Measurements from ENCODE around the gene ABHD12B.
"Not testable (repeated sequence)": the region's sequence is repeated elsewhere in the genome, so short reads cannot be mapped to it uniquely, and the experiment has no call there.

ABHD12B gene

GRCh38 chr14:50937325-50937724 is 65.5 kb downstream of the ABHD12B start:
- no peak for DNase-seq

DNA sequence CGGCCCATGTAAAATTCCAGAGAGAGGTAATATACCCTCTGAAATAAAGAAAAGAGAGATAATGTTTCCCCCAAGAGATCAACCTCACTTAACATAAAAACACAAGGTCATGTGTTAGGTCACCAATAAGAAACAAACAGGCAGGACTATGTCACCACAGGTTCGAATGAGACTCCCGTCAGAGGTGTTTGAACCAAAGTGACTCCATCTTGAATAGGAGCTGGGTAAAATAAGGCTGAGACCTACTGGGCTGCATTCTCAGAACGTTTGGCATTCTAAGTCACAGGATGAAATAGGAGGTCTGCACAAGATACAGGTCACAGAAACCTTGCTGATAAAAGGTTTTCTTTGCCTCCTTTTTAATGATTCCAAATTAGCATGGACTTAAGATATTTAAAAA is 65.9 kb downstream of the ABHD12B start:
- no peak for DNase-seq

DNA sequence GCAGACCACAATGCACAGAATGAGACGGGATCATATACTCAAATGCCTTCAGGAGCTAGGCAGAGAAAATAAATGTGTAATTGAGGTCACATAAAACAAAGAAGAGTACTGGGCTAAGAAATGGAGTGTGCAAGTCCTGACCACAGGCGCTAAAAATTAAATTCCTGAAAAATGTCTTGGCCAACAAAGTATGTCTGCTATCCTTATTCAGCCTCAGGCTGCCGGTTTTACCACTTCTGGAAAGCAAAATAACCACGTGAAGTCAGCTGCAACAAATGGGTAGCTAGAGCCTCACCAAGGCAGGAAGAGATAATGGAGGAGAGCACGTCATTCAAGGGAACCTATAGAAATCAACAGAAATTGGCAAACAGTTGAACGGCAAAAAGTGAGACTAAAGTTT is 69.3 kb downstream of the ABHD12B start:
- DNase-seq = no peak

DNA sequence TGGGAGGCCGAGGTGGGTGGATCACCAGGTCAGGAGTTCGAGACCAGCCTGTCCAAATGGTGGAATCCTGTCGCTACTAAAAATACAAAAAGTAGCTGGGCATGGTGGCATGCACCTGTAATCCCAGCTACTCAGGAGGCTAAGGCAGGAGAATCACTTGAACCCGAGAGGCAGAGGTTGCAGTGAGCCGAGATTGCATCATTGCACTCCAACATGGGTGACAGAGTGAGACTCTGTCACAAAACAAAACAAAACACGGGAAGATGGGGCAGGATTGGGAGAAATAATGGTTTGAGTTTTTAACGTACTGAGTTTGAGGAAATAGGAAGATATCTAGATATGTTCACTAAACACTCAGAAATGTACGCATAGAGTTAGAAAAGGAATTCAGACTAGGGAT is 69.8 kb downstream of the ABHD12B start:
- DNase-seq = not testable (repeated sequence)

GRCh38 chr14:50943261-50943942 is 71.5 kb downstream of the ABHD12B start:
- DNase-seq = no peak

DNA sequence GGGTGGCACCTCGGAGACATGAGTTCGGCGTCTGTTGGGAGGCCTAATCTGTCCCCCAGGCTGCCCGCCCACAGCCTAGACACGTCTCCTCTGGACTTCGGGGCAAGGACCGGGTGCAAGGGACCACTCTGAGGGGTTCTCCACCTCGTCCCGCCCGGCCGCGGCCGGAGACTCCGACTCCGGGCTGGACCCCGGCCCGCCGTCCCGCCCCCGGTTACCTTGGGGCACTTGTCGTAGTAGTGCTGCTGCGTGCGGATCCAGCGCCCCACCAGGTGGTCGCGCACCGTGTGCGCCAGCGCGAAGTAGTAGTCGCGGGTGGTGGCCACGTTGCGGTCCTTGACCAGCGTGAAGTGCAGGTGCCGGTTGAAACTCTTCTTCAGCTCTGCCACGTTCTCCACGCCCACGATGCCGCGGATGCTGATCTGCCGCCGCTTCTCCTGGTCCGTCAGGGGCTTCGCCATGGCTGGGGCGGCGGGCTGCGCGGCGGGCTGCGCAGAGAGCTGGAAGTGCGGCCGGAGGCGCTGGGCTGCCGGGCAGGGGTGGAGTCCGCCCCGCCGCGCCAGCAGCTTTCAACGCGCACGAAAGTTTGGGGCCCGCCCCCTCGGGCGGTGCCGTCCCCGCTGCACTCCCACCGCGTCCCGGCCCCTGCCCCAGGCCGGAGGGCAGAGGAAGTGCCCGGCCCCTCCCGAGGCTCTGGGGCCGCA is 72.2 kb downstream of the ABHD12B start, which contains the start of gene PYGL:
PYGL (minus strand) TSS at position 541 of the 704 bp plus-strand sequence; CDS start at position 461, 80 bp downstream.
- peak in 1 of 2 donors; percentile 46 for DNase-seq

GRCh38 chr14:50944647-50945413 is 73.0 kb downstream of the ABHD12B start:
- no peak for DNase-seq

- no peak for DNase-seq
Measured at GRCh38 chr14:50946234-50946935, 74.5 kb downstream of the ABHD12B start.

GRCh38 chr14:50947446-50947845 is 75.6 kb downstream of the ABHD12B start:
- DNase-seq = no peak

DNA sequence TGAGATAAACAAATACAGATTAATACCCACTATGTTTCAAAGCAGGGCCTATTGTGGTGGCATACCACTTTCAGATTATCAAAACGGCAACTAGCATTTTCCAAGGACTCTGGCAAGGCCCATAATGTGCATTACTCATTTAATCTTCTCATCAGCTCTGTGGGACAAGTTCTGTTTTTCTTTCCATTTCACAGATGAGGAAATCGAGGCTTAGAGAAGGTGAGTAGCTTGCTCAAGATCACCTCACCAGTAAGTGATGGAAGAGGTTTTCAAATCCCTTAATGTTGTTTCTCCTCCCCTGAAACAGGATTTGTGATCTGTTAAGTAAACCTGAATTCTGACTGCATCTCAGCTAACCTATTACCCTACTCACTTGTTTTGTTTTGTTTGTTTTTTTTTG is 76.4 kb downstream of the ABHD12B start:
- no peak for DNase-seq

- DNase-seq = no peak
Measured at GRCh38 chr14:50951032-50951431, 79.2 kb downstream of the ABHD12B start.

- no peak for DNase-seq
Measured at GRCh38 chr14:50953502-50953901, 81.6 kb downstream of the ABHD12B start.
